Thoracic aorta (tissue), 2 donors: ENCODE data around the gene PSORS1C2. TPM values are rescaled to one million over a fixed set of nuclear protein-coding genes. Genes with fewer than 3 reads are reported as not detected.

Experiments used
- ATAC-seq: fragments of 150-250 bp; one replicate; pipeline ENCODE4 v1.8.0; 2017; ENCODE audit warnings: low read depth; ENCODE audit not compliant: insufficient number of reproducible peaks, low FRiP score
- DNase-seq: peaks from one replicate; pipeline ENCODE4 v3.0.0-alpha.2; 2020; ENCODE audit warnings: low spot score
- H3K27ac ChIP-seq, 2 donors: fragments of 200-600 bp; sonication (generic); 1 replicate in 1 of 2; 2 replicates in 1 of 2; pipeline ENCODE4 v1.5.1; 2016; ENCODE audit warnings: mild to moderate bottlenecking in 2 of 2, moderate library complexity in 2 of 2
- H3K27me3 ChIP-seq: fragments of 200-600 bp; sonication (generic); replicated peaks from 2 replicates; pipeline ENCODE4 v1.6.0; 2016; ENCODE audit warnings: mild to moderate bottlenecking; ENCODE audit not compliant: insufficient read depth
- H3K36me3 ChIP-seq: fragments of 200-600 bp; sonication (generic); one replicate; pipeline ENCODE4 v1.5.1; 2016
- H3K4me1 ChIP-seq, 2 donors: fragments of 200-600 bp; sonication (generic); 1 replicate in 1 of 2; 2 replicates in 1 of 2; pipeline versions ENCODE4 v1.5.1 to v1.6.0; 2016; ENCODE audit warnings: low read depth in 2 of 2, mild to moderate bottlenecking in 1 of 2; ENCODE audit not compliant: control insufficient read depth in 1 of 2
- H3K4me3 ChIP-seq: fragments of 200-600 bp; sonication (generic); 2 replicates; pipeline ENCODE4 v1.5.1; 2016; ENCODE audit warnings: mild to moderate bottlenecking
- H3K9me3 ChIP-seq: fragments of 200-600 bp; sonication (generic); 2 replicates; pipeline ENCODE4 v1.5.1; 2016
- CTCF ChIP-seq: fragments of 200-600 bp; sonication (generic); IDR thresholded peaks from one replicate; pipeline ENCODE4 v1.5.1; 2019; ENCODE audit warnings: antibody characterized with exemption
- total RNA-seq, 2 donors: library from RNA; depleted of rRNA; stranded (reverse); fragments of >200 nt; gene quantifications; one replicate each; pipeline versions ENCODE4 v1.1.0 to v1.2.3, GENCODE V29; 2016

The PSORS1C2 gene
- total RNA-seq, 2 donors from 2014 or later: not detected

DNA sequence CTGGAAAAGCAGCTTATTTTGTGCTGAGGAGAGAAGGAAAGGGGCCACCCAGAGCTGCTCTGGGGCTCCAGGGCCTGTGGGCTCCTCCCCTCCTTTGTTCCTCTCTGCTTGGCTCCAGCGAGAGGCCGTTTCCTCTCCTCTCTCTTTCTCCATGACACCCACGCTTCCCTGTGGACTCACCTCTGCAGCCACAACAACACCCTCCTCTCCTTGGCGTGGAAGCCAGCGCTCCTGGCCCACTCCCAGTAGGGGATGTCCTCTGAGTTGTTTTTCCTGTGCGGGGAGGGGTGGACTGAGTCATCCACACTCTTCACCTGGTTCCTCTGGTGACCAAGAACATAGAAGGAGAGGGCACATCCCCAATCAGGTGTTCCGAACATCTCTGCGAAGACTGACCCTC lies 13.7 kb downstream of the PSORS1C2 start:
- ATAC-seq: no peak
- H3K27me3 ChIP-seq: no peaks in the 10 kb centered on the region
- H3K4me1 ChIP-seq: peaks cover 10 to 17% of the 10 kb centered on the region in 2 donors
- no peak for DNase-seq
- H3K27ac ChIP-seq: no peak overlapping the region
- no peak for TF ChIP-seq CTCF
- no peaks in the 10 kb centered on the region for H3K36me3 ChIP-seq
- H3K9me3 ChIP-seq: no peaks in the 10 kb centered on the region
- no peak overlapping the region for H3K4me3 ChIP-seq

DNA sequence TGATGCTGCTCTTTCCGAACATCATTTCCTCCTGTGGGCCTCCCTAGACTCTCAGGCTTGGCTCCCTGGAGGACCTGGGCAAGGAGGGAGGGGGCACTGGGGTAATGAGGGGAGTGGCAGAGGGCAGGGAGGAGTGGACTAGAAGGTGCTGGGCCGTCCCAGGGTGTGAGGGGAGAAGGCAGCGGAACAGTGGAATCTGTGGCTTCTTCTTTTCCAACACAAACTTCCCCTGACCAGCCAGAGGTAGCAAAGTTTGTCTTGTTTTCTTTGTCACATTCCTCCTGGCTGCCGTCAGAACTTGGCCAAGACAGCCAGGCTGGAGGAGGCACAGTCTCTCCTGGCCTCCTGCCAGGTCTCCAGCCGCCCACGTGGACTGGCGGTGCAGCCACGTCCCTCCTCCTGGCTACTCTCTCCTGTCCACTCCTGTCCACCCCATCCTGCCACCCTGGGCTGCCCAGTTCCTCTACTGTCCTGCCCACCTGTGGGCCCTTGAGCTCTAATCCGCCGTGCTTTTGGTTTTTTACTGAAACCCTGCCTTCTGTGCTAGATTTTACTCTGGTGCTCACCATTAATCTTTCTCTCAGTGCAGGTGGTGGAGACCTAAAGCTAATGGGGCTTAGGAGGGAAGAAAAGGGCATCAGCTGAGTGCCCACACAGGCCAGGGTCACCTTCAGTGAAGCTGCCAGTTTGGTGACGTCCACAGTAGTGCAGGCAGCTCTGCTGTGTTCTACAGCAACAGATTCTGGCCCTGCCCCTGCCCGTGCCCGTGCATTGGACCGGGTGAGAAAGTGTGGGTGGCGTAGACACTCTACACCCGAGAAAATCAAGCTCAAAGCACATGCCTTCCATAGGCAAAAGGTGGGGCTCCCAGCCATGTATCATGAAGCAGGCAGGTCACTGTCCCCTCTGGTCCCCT lies 15.8 kb downstream of the PSORS1C2 start:
- DNase-seq: no peak
- Histone ChIP-seq H3K4me3 (peak overlapping the region; percentile 17), H3K4me1 (peaks cover 10 to 17% of the 10 kb centered on the region in 2 donors), H3K27me3 (no peaks in the 10 kb centered on the region), H3K36me3 (no peaks in the 10 kb centered on the region), H3K9me3 (no peaks in the 10 kb centered on the region), H3K27ac (peak overlapping the region; percentile 51 to 61)
- TF ChIP-seq CTCF: no peak
- ATAC-seq: peak; percentile 61

DNA sequence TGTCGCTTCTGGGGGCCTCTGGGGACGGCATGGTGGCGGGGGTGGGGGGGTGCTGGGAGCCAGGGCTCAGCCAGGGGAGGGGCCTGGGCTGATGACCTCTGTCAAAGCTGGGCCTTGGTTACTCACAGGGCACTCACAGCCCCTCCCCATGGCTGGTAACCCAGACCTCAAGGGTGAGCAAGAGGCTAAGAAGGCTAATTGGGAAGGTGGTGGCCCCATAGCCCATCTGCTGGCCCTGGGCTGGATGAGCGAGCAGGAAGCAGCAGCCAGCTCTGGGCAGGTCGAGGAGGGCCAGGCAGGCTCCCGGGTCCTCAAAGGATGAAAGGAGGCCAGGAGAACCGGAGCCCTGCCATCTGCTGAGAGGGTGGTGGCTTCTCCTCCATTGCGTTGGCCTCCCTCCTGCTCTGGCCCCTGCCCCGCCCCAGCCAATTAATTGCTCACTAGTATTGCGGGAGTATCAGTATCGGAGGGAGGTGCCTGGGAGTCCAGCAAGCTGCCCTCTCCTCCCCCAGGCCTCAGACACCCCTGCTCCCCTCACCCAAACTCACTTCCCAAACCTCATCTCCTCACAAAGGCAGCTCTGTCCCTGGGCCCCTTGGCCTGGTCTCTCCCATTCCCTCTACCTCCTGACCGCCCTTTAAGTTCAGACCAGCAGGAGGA lies 17.6 kb downstream of the PSORS1C2 start:
- no peaks in the 10 kb centered on the region for H3K27me3 ChIP-seq
- DNase-seq: no peak
- ATAC-seq: no peak
- peaks cover 10 to 29% of the 10 kb centered on the region in 2 donors for H3K4me1 ChIP-seq
- H3K36me3 ChIP-seq: no peaks in the 10 kb centered on the region
- no peak overlapping the region for H3K4me3 ChIP-seq
- H3K9me3 ChIP-seq: no peaks in the 10 kb centered on the region
- TF ChIP-seq CTCF: no peak
- no peak overlapping the region for H3K27ac ChIP-seq

DNA sequence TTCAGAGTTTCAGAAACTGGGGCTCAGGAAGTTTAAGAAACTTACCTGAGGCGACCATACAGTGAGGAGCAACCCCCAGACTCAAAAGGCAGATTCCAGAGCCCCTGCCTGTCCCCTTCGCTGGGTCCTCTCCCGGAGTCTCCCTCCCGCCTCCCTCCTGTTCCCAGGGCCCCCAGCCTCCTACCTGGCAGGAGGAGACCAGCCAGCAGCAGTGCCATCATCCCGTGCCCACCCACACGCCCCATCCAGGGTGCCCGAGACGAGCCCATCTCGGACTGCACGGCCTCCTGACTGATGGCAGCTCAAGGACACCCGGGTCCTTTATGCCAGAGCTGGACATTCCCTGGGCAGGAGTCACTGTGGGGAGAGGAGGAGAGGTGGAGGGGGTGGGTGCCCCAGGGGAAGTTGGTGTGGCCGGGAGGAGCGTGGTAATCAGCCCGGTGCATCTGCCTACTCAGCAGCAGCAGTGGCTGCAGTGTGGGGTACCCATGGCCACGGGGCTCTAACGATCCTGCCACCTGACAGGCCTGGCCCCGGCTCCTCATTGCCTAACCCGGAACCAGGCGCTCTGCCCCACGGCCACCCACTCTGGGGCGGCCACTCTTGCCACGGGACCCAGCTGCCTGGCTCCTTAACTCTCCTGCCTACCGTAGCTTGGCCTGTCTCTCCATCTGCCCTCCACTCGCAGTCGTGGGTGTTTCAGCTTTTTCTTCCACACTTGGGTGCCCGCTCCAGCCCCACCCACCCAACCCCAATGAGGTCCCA lies 18.5 kb downstream of the PSORS1C2 start, which contains the start of gene CDSN:
Gene CDSN (minus strand): TSS at position 296 of the 765 bp plus-strand sequence. CDS start 27 bp downstream, at position 269.
- no peak for TF ChIP-seq CTCF
- no peaks in the 10 kb centered on the region for H3K9me3 ChIP-seq
- no peak for ATAC-seq
- H3K27ac ChIP-seq: no peak within 1 kb of the TSS
- H3K4me1 ChIP-seq: peaks cover 10 to 38% of the 10 kb centered on the region in 2 donors
- H3K4me3 ChIP-seq: no peak within 1 kb of the TSS
- no peaks in the 10 kb centered on the region for H3K27me3 ChIP-seq
- no peak for DNase-seq
- no peaks in the 10 kb centered on the region for H3K36me3 ChIP-seq
